ENCODE results near the gene MICAL3.
A peak's percentile ranks its signal among the peaks of the same experiment; 100 is the strongest.
"Not testable (repeated sequence)": the region's sequence is repeated elsewhere in the genome, so short reads cannot be mapped to it uniquely, and the experiment has no call there.

MICAL3 gene

DNA sequence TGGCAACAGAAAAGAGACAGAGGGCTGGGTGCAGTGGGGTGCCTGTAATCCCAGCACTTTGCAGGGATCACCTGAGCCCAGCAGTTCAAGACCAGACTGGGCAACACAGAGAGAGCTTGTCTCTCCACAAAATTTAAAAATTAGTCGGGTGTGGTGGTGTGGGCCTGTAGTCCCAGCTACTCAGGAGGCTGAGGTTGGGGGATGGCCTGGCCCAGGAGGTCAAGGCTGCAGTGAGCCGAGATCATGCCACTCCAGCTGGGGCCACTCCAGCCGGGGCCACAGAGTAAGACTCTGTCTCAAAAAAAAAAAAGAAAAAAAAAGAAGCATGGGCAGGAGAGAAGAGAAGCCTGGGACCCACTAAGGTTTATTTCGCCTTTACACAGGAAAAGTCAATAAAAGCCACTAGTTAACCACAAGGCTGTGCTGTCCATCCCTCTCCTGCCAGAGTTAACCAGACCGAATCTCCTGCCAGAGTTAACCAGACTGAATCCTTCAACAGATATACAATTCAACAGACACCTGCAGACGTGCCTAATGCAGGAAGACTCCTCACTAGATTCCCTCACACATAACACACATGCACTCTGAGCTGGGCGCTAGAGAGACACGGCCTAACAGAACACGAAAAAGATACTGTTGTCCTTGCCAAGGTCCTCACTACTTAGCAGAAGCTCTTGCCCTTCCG, 29.8 kb downstream of the MICAL3 start (continued):
- no peak for TF ChIP-seq PATZ1 (CRISPR knock-in tag; IDR thresholded peaks at IDR 0.05; ENCODE audit: borderline replicate concordance)
- TF ChIP-seq CSDC2 (CRISPR knock-in tag; IDR thresholded peaks at IDR 0.05) = no peak
- no peak for TF ChIP-seq ARNTL (CRISPR knock-in tag; IDR thresholded peaks at IDR 0.05; ENCODE audit: borderline replicate concordance, low read depth)
- TF ChIP-seq ZFP30 (CRISPR knock-in tag; IDR thresholded peaks at IDR 0.05) = no peak
- TF ChIP-seq PPARA (CRISPR knock-in tag; IDR thresholded peaks at IDR 0.05; ENCODE audit: borderline replicate concordance) = no peak
- no peak for TF ChIP-seq ZC3H10 (CRISPR knock-in tag; IDR thresholded peaks at IDR 0.05)
- TF ChIP-seq TCF4 (CRISPR knock-in tag; IDR thresholded peaks at IDR 0.05; ENCODE audit: borderline replicate concordance) = no peak

- not testable (repeated sequence) for ATAC-seq
Observed at GRCh38 chr22:17992976-17993375, 31.4 kb downstream of the MICAL3 start.

GRCh38 chr22:17991992-17992391, 32.4 kb downstream of the MICAL3 start:
- ATAC-seq = not testable (repeated sequence)

DNA sequence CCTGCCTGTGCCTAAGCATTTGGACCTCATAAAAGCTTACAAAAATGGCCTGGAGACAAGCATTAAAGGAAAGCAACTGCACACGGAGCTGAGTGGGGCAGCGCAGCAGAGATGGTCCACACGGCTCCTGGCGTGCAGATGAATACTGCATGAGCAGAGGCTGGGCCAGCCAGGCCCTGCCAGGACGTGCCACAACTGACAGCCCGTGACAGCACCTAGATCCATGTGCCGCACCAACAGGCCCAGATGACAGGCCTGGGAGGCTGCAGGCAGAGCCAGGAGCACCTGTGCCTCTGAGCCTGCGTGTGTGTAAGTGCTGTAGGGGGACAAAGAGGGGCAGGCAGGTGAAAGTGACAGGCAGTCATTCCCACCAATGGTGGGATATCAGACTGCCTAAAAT, 33.4 kb downstream of the MICAL3 start:
- ATAC-seq = no peak
- TF ChIP-seq RARB (CRISPR knock-in tag; IDR thresholded peaks at IDR 0.05) (no peak), TOX (CRISPR knock-in tag; IDR thresholded peaks at IDR 0.05; ENCODE audit: borderline replicate concordance) (no peak), ARNTL (CRISPR knock-in tag; IDR thresholded peaks at IDR 0.05; ENCODE audit: borderline replicate concordance, low read depth) (no peak), ESRRG (CRISPR knock-in tag; IDR thresholded peaks at IDR 0.05) (no peak), ZNF565 (CRISPR knock-in tag; conservative IDR thresholded peaks at IDR 0.05; ENCODE audit: low read depth) (no peak), ZNF8 (CRISPR knock-in tag; IDR thresholded peaks at IDR 0.05) (no peak), PATZ1 (CRISPR knock-in tag; IDR thresholded peaks at IDR 0.05; ENCODE audit: borderline replicate concordance) (no peak)

DNA sequence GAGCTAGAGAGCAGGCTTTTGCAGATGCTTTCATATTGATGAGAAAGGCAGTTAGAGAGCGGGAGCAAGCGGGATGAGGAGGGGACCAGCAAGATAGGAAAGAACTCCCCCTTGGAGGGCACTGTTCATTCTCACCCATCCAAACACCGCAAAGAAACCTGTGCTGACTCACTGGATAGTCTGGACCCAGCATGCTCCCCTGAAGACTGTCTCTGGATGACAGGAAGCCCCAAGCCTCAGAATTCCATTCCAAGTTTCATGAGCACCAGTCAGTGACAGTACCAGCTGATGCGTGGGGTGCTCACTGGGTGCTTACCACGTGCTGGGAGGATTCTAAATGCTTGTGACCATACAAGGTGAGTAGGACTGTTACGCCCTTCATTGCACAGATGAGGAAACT, 34.2 kb downstream of the MICAL3 start:
- TF ChIP-seq SNAI2 (CRISPR knock-in tag; IDR thresholded peaks at IDR 0.05) (no peak), ARNTL (CRISPR knock-in tag; IDR thresholded peaks at IDR 0.05; ENCODE audit: borderline replicate concordance, low read depth) (no peak), GLIS3 (CRISPR knock-in tag; IDR thresholded peaks at IDR 0.05) (no peak), BACH2 (CRISPR knock-in tag; IDR thresholded peaks at IDR 0.05; ENCODE audit: borderline replicate concordance) (no peak), RARB (CRISPR knock-in tag; IDR thresholded peaks at IDR 0.05) (no peak), PATZ1 (CRISPR knock-in tag; IDR thresholded peaks at IDR 0.05; ENCODE audit: borderline replicate concordance) (no peak), ZNF565 (CRISPR knock-in tag; conservative IDR thresholded peaks at IDR 0.05; ENCODE audit: low read depth) (no peak), TSHZ2 (CRISPR knock-in tag; IDR thresholded peaks at IDR 0.05) (no peak), ZNF8 (CRISPR knock-in tag; IDR thresholded peaks at IDR 0.05) (no peak), ESRRG (CRISPR knock-in tag; IDR thresholded peaks at IDR 0.05) (no peak)
- TF ChIP-seq, protein P1, sequence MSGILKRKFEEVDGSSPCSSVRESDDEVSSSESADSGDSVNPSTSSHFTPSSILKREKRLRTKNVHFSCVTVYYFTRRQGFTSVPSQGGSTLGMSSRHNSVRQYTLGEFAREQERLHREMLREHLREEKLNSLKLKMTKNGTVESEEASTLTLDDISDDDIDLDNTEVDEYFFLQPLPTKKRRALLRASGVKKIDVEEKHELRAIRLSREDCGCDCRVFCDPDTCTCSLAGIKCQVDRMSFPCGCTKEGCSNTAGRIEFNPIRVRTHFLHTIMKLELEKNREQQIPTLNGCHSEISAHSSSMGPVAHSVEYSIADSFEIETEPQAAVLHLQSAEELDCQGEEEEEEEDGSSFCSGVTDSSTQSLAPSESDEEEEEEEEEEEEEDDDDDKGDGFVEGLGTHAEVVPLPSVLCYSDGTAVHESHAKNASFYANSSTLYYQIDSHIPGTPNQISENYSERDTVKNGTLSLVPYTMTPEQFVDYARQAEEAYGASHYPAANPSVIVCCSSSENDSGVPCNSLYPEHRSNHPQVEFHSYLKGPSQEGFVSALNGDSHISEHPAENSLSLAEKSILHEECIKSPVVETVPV (CRISPR knock-in tag; IDR thresholded peaks at IDR 0.05) = no peak
- peak; percentile 8; the same call in 2 of the 3 replicates for ATAC-seq
